ENCODE data around the gene PLCB1. TPM values are rescaled to one million over a fixed set of nuclear protein-coding genes. Genes with fewer than 3 reads are reported as not detected.
"Not testable (repeated sequence)": the region's sequence is repeated elsewhere in the genome, so short reads cannot be mapped to it uniquely, and the experiment has no call there.

PLCB1 gene
- total RNA-seq, 2 experiments from 2014 or later, result 2.2 to 2.8 TPM

- no peak overlapping the region for H3K27ac Mint-ChIP-seq
- H3K27me3 Mint-ChIP-seq, result no peaks in the 10 kb centered on the region
- H3K36me3 Mint-ChIP-seq, result no peaks in the 10 kb centered on the region
- DNase-seq, result no peak
- H3K4me1 Mint-ChIP-seq, result peaks cover 5% of the 10 kb centered on the region
- H3K4me3 Mint-ChIP-seq, result no peak overlapping the region
- no peaks in the 10 kb centered on the region for H3K9me3 Mint-ChIP-seq
Measured at GRCh38 chr20:8370774-8371173, 238.7 kb downstream of the PLCB1 start.

- H3K27me3 Mint-ChIP-seq, result no peaks in the 10 kb centered on the region
- H3K27ac Mint-ChIP-seq, result no peak overlapping the region
- peaks cover 5% of the 10 kb centered on the region for H3K4me1 Mint-ChIP-seq
- no peaks in the 10 kb centered on the region for H3K36me3 Mint-ChIP-seq
- H3K4me3 Mint-ChIP-seq, result no peak overlapping the region
- no peaks in the 10 kb centered on the region for H3K9me3 Mint-ChIP-seq
- no peak for DNase-seq
Measured at GRCh38 chr20:8372824-8373380, 240.8 kb downstream of the PLCB1 start.

- no peak overlapping the region for H3K4me3 Mint-ChIP-seq
- no peak overlapping the region for H3K27ac Mint-ChIP-seq
- H3K4me1 Mint-ChIP-seq, result peaks cover 5% of the 10 kb centered on the region
- no peaks in the 10 kb centered on the region for H3K36me3 Mint-ChIP-seq
- DNase-seq, result no peak
- no peaks in the 10 kb centered on the region for H3K9me3 Mint-ChIP-seq
- H3K27me3 Mint-ChIP-seq, result no peaks in the 10 kb centered on the region
Measured at GRCh38 chr20:8373579-8373978, 241.5 kb downstream of the PLCB1 start.

- DNase-seq, result no peak
- H3K27ac Mint-ChIP-seq, result no peak overlapping the region
- H3K4me1 Mint-ChIP-seq, result no peaks in the 10 kb centered on the region
- peaks cover 3% of the 10 kb centered on the region for H3K9me3 Mint-ChIP-seq
- H3K4me3 Mint-ChIP-seq, result no peak overlapping the region
- peaks cover 2% of the 10 kb centered on the region for H3K36me3 Mint-ChIP-seq
- no peaks in the 10 kb centered on the region for H3K27me3 Mint-ChIP-seq
Measured at GRCh38 chr20:8375898-8376297, 243.8 kb downstream of the PLCB1 start.

GRCh38 chr20:8376940-8377339, 244.9 kb downstream of the PLCB1 start:
- no peak for DNase-seq
- H3K9me3 Mint-ChIP-seq, result peaks cover 3% of the 10 kb centered on the region
- H3K27ac Mint-ChIP-seq, result no peak overlapping the region
- peaks cover 2% of the 10 kb centered on the region for H3K36me3 Mint-ChIP-seq
- H3K27me3 Mint-ChIP-seq, result no peaks in the 10 kb centered on the region
- H3K4me1 Mint-ChIP-seq, result no peaks in the 10 kb centered on the region
- no peak overlapping the region for H3K4me3 Mint-ChIP-seq

- not testable (repeated sequence) for H3K9me3 Mint-ChIP-seq, DNase-seq, H3K27me3 Mint-ChIP-seq, H3K27ac Mint-ChIP-seq, H3K36me3 Mint-ChIP-seq, H3K4me1 Mint-ChIP-seq, H3K4me3 Mint-ChIP-seq
Measured at GRCh38 chr20:8379125-8379524, 247.1 kb downstream of the PLCB1 start.

- H3K36me3 Mint-ChIP-seq, result no peaks in the 10 kb centered on the region
- no peaks in the 10 kb centered on the region for H3K9me3 Mint-ChIP-seq
- no peak overlapping the region for H3K27ac Mint-ChIP-seq
- no peak for DNase-seq
- H3K27me3 Mint-ChIP-seq, result peaks cover 4% of the 10 kb centered on the region
- no peak overlapping the region for H3K4me3 Mint-ChIP-seq
- no peaks in the 10 kb centered on the region for H3K4me1 Mint-ChIP-seq
Measured at GRCh38 chr20:8385247-8385646, 253.2 kb downstream of the PLCB1 start.

- Mint-ChIP-seq H3K27me3 (peaks cover 4% of the 10 kb centered on the region), H3K9me3 (no peaks in the 10 kb centered on the region), H3K36me3 (no peaks in the 10 kb centered on the region), H3K4me3 (no peak overlapping the region), H3K27ac (no peak overlapping the region), H3K4me1 (no peaks in the 10 kb centered on the region)
- DNase-seq, result no peak
Measured at GRCh38 chr20:8386991-8387390, 254.9 kb downstream of the PLCB1 start.

- no peaks in the 10 kb centered on the region for H3K36me3 Mint-ChIP-seq
- H3K4me3 Mint-ChIP-seq, result no peak overlapping the region
- H3K27ac Mint-ChIP-seq, result no peak overlapping the region
- DNase-seq, result no peak
- H3K9me3 Mint-ChIP-seq, result no peaks in the 10 kb centered on the region
- H3K27me3 Mint-ChIP-seq, result peaks cover 4% of the 10 kb centered on the region
- H3K4me1 Mint-ChIP-seq, result no peaks in the 10 kb centered on the region
Measured at GRCh38 chr20:8388141-8388540, 256.1 kb downstream of the PLCB1 start.

- Mint-ChIP-seq H3K27ac (no peak overlapping the region), H3K4me1 (no peaks in the 10 kb centered on the region), H3K4me3 (no peak overlapping the region), H3K27me3 (peaks cover 4% of the 10 kb centered on the region), H3K36me3 (no peaks in the 10 kb centered on the region), H3K9me3 (no peaks in the 10 kb centered on the region)
- DNase-seq, result no peak
Measured at GRCh38 chr20:8388707-8389106, 256.6 kb downstream of the PLCB1 start.

GRCh38 chr20:8389381-8390036, 257.4 kb downstream of the PLCB1 start:
- no peaks in the 10 kb centered on the region for H3K9me3 Mint-ChIP-seq
- no peak overlapping the region for H3K4me3 Mint-ChIP-seq
- no peak for DNase-seq
- peaks cover 3% of the 10 kb centered on the region for H3K27me3 Mint-ChIP-seq
- no peak overlapping the region for H3K27ac Mint-ChIP-seq
- no peaks in the 10 kb centered on the region for H3K36me3 Mint-ChIP-seq
- H3K4me1 Mint-ChIP-seq, result peaks cover 5% of the 10 kb centered on the region

- Mint-ChIP-seq H3K4me1 (peaks cover 7% of the 10 kb centered on the region), H3K4me3 (no peak overlapping the region), H3K36me3 (no peaks in the 10 kb centered on the region), H3K9me3 (no peaks in the 10 kb centered on the region), H3K27ac (no peak overlapping the region), H3K27me3 (no peaks in the 10 kb centered on the region)
- no peak for DNase-seq
Measured at GRCh38 chr20:8390037-8390433, 258.0 kb downstream of the PLCB1 start.

- no peaks in the 10 kb centered on the region for H3K36me3 Mint-ChIP-seq
- peaks cover 7% of the 10 kb centered on the region for H3K4me1 Mint-ChIP-seq
- no peaks in the 10 kb centered on the region for H3K9me3 Mint-ChIP-seq
- no peak overlapping the region for H3K4me3 Mint-ChIP-seq
- no peak for DNase-seq
- no peak overlapping the region for H3K27ac Mint-ChIP-seq
- no peaks in the 10 kb centered on the region for H3K27me3 Mint-ChIP-seq
Measured at GRCh38 chr20:8390500-8390899, 258.4 kb downstream of the PLCB1 start.

GRCh38 chr20:8393381-8393780, 261.3 kb downstream of the PLCB1 start:
- no peak for DNase-seq
- Mint-ChIP-seq H3K4me3 (no peak overlapping the region), H3K27me3 (no peaks in the 10 kb centered on the region), H3K9me3 (no peaks in the 10 kb centered on the region), H3K36me3 (no peaks in the 10 kb centered on the region), H3K4me1 (peaks cover 7% of the 10 kb centered on the region), H3K27ac (no peak overlapping the region)

GRCh38 chr20:8394308-8394945, 262.4 kb downstream of the PLCB1 start:
- Mint-ChIP-seq H3K9me3 (no peaks in the 10 kb centered on the region), H3K4me1 (peaks cover 7% of the 10 kb centered on the region), H3K27ac (peak overlapping the region; percentile 16), H3K27me3 (no peaks in the 10 kb centered on the region), H3K4me3 (no peak overlapping the region), H3K36me3 (no peaks in the 10 kb centered on the region)
- no peak for DNase-seq

- H3K27me3 Mint-ChIP-seq, result no peaks in the 10 kb centered on the region
- H3K4me1 Mint-ChIP-seq, result peaks cover 14% of the 10 kb centered on the region
- no peaks in the 10 kb centered on the region for H3K9me3 Mint-ChIP-seq
- H3K27ac Mint-ChIP-seq, result no peak overlapping the region
- no peak for DNase-seq
- H3K4me3 Mint-ChIP-seq, result no peak overlapping the region
- no peaks in the 10 kb centered on the region for H3K36me3 Mint-ChIP-seq
Measured at GRCh38 chr20:8395956-8396355, 263.9 kb downstream of the PLCB1 start.
